H9 (cell line): ENCODE measurements around the gene MGST2. TPM values are rescaled to one million over a fixed set of nuclear protein-coding genes. Genes with fewer than 3 reads are reported as not detected.

Source experiments
- DNase-seq: peaks from one replicate; pipeline ENCODE4 v3.0.0-alpha.2; 2017
- H2AFZ ChIP-seq: one replicate; pipeline ENCODE4 v1.6.1; 2013; ENCODE audit warnings: mild to moderate bottlenecking, low read length, control low read depth, moderate library complexity
- H2AK5ac ChIP-seq: 2 replicates; pipeline ENCODE4 v1.6.1; 2013; ENCODE audit warnings: low read length, control low read depth, mixed read lengths; ENCODE audit not compliant: insufficient read length
- H2BK120ac ChIP-seq: one replicate; pipeline ENCODE4 v1.6.1; 2013; ENCODE audit warnings: low read depth, mild to moderate bottlenecking, low read length, control low read depth, inconsistent platforms; ENCODE audit not compliant: poor library complexity, severe bottlenecking
- H2BK12ac ChIP-seq: 2 replicates; pipeline ENCODE4 v1.6.1; 2013; ENCODE audit warnings: low read length, control low read depth, mixed read lengths, low read depth; ENCODE audit not compliant: insufficient read length
- H2BK15ac ChIP-seq: 2 replicates; pipeline ENCODE4 v1.6.1; 2013; ENCODE audit warnings: low read depth, low read length, control low read depth
- H2BK20ac ChIP-seq: one replicate; pipeline ENCODE4 v1.6.1; 2013; ENCODE audit warnings: low read depth, mild to moderate bottlenecking, low read length, control low read depth, inconsistent platforms; ENCODE audit not compliant: poor library complexity, severe bottlenecking
- H2BK5ac ChIP-seq: 2 replicates; pipeline ENCODE4 v1.6.1; 2013; ENCODE audit warnings: low read length, control low read depth, mixed read lengths; ENCODE audit not compliant: insufficient read length
- H3K14ac ChIP-seq: 2 replicates; pipeline ENCODE4 v1.6.1; 2013; ENCODE audit warnings: low read length, control low read depth; ENCODE audit not compliant: insufficient read depth
- H3K18ac ChIP-seq: 2 replicates; pipeline ENCODE4 v1.6.1; 2013; ENCODE audit warnings: low read depth, mild to moderate bottlenecking, mixed read lengths, low read length, control low read depth; ENCODE audit not compliant: insufficient read length
- H3K23ac ChIP-seq: 2 replicates; pipeline ENCODE4 v1.6.1; 2013; ENCODE audit warnings: low read length, control low read depth, mixed read lengths, low read depth; ENCODE audit not compliant: insufficient read length
- H3K23me2 ChIP-seq: 2 replicates; pipeline ENCODE4 v1.6.1; 2013; ENCODE audit warnings: low read depth, mild to moderate bottlenecking, mixed read lengths, low read length, control low read depth; ENCODE audit not compliant: insufficient read length, poor library complexity, severe bottlenecking
- H3K27ac ChIP-seq: 2 replicates; pipeline ENCODE4 v1.5.1; 2013; ENCODE audit warnings: low read length, control low read depth, mixed read lengths, low read depth; ENCODE audit not compliant: insufficient read length
- H3K27me3 ChIP-seq: 2 replicates; pipeline ENCODE4 v1.6.1; 2013; ENCODE audit warnings: low read length, control low read depth, inconsistent platforms; ENCODE audit not compliant: insufficient read depth
- H3K4ac ChIP-seq: 2 replicates; pipeline ENCODE4 v1.6.1; 2013; ENCODE audit warnings: low read depth, mild to moderate bottlenecking, control low read depth, inconsistent platforms, low read length, moderate library complexity
- H3K4me1 ChIP-seq: 2 replicates; pipeline ENCODE4 v1.6.1; 2013; ENCODE audit warnings: low read length, control low read depth, inconsistent platforms; ENCODE audit not compliant: insufficient read depth
- H3K4me2 ChIP-seq: 2 replicates; pipeline ENCODE4 v1.6.1; 2013; ENCODE audit warnings: low read length, control low read depth, mixed read lengths; ENCODE audit not compliant: insufficient read length, insufficient read depth
- H3K56ac ChIP-seq: 2 replicates; pipeline ENCODE4 v1.6.1; 2013; ENCODE audit warnings: low read depth, mild to moderate bottlenecking, mixed read lengths, low read length, control low read depth; ENCODE audit not compliant: insufficient read length
- H3K79me1 ChIP-seq: 2 replicates; pipeline ENCODE4 v1.6.1; 2013; ENCODE audit warnings: low read depth, mild to moderate bottlenecking, moderate library complexity, low read length, control low read depth, inconsistent platforms; ENCODE audit not compliant: insufficient read depth, poor library complexity, severe bottlenecking
- H3K79me2 ChIP-seq: 2 replicates; pipeline ENCODE4 v1.6.1; 2013; ENCODE audit warnings: low read length, control low read depth, inconsistent platforms; ENCODE audit not compliant: insufficient read depth
- H3K9ac ChIP-seq: 2 replicates; pipeline ENCODE4 v1.6.1; 2013; ENCODE audit warnings: low read length, control low read depth, mixed read lengths; ENCODE audit not compliant: insufficient read length; ENCODE audit errors: extremely low read depth
- H3K9me3 ChIP-seq: one replicate; pipeline ENCODE4 v1.6.1; 2013; ENCODE audit warnings: low read depth, low read length, inconsistent platforms; ENCODE audit not compliant: control insufficient read depth
- H3T11ph ChIP-seq: one replicate; pipeline ENCODE4 v1.6.1; 2013; ENCODE audit warnings: mild to moderate bottlenecking, low read length, control low read depth, inconsistent platforms
- H4K20me1 ChIP-seq: one replicate; pipeline ENCODE4 v1.6.1; 2013; ENCODE audit not compliant: control insufficient read depth, insufficient read length, insufficient read depth
- H4K5ac ChIP-seq: 2 replicates; pipeline ENCODE4 v1.6.1; 2013; ENCODE audit warnings: low read depth, mild to moderate bottlenecking, mixed read lengths, low read length, control low read depth; ENCODE audit not compliant: insufficient read length
- H4K8ac ChIP-seq: replicated peaks from 2 replicates; pipeline ENCODE4 v1.6.1; 2013; ENCODE audit warnings: low read length, control low read depth, mixed read lengths, low read depth; ENCODE audit not compliant: insufficient read length
- H4K91ac ChIP-seq: 2 replicates; pipeline ENCODE4 v1.6.1; 2013; ENCODE audit warnings: low read depth, mild to moderate bottlenecking, moderate library complexity, mixed read lengths, low read length, control low read depth; ENCODE audit not compliant: insufficient read length
- H3K27ac Mint-ChIP-seq, 3 experiments: 2 replicates in 2 of 3; 3 replicates in 1 of 3; pipeline ENCODE4 v1.8.0; 2020 to 2021; ENCODE audit warnings: mixed read lengths in 3 of 3, mild to moderate bottlenecking in 1 of 3, moderate library complexity in 1 of 3
- H3K27me3 Mint-ChIP-seq: 2 replicates; pipeline ENCODE4 v1.8.0; 2021; ENCODE audit warnings: low read depth, mild to moderate bottlenecking, moderate library complexity, mixed read lengths
- H3K36me3 Mint-ChIP-seq, 3 experiments: 2 replicates in 2 of 3; 3 replicates in 1 of 3; pipeline ENCODE4 v1.8.0; 2020 to 2021; ENCODE audit warnings: low read depth in 3 of 3, mixed read lengths in 3 of 3; ENCODE audit not compliant: insufficient read depth in 1 of 3
- H3K4me1 Mint-ChIP-seq, 2 experiments: 2 replicates each; pipeline ENCODE4 v1.8.0; 2020; ENCODE audit warnings: mixed read lengths in 2 of 2
- H3K4me3 Mint-ChIP-seq, 2 experiments: 2 replicates in 1 of 2; 3 replicates in 1 of 2; pipeline ENCODE4 v1.8.0; 2020 to 2021; ENCODE audit warnings: mild to moderate bottlenecking in 2 of 2, mixed read lengths in 2 of 2, moderate library complexity in 1 of 2
- H3K9me3 Mint-ChIP-seq, 2 experiments: 2 replicates in 1 of 2; 3 replicates in 1 of 2; pipeline ENCODE4 v1.8.0; 2020; ENCODE audit warnings: mild to moderate bottlenecking in 2 of 2, mixed read lengths in 2 of 2, moderate library complexity in 1 of 2
- WGBS: extraction: QIAGEN DNeasy Blood & Tissue Kit; methylation state at CpG from one replicate; pipeline ENCODE4 v1.1.7; 2013; ENCODE audit warnings: missing lambda C conversion rate, low lambda C conversion rate, mixed read lengths; ENCODE audit not compliant: insufficient read length; ENCODE audit errors: extremely low coverage; 5-methylcytosine and 5-hydroxymethylcytosine counted together
- total RNA-seq: library from RNA; stranded (reverse); gene quantifications from 2 replicates; pipeline ENCODE4 v1.2.1, GENCODE V29; 2021
- TF ChIP-seq, protein P1 (sequence below): fragments of 200-600 bp; sonication (generic); conservative IDR thresholded peaks from 3 replicates; pipeline ENCODE4 v1.8.0; 2021; ENCODE audit warnings: antibody characterized with exemption, mild to moderate bottlenecking

Gene MGST2
- total RNA-seq, 1 experiment from 2014 or later = 6.4 TPM

GRCh38 chr4:139700568-139700967, 34.9 kb downstream of the MGST2 start:
- Histone ChIP-seq H2BK20ac (no peak overlapping the region), H3K56ac (no peak overlapping the region), H3K4me2 (no peak overlapping the region), H3K27me3 (no peaks in the 10 kb centered on the region), H3K4me1 (no peaks in the 10 kb centered on the region), H3K79me2 (no peaks in the 10 kb centered on the region), H3K9ac (no peak overlapping the region), H4K91ac (no peak overlapping the region), H3K79me1 (no peaks in the 10 kb centered on the region), H2AFZ (no peak overlapping the region), H2BK120ac (no peak overlapping the region), H3K23me2 (no peaks in the 10 kb centered on the region), H3T11ph (no peak overlapping the region), H2BK12ac (no peak overlapping the region), H2AK5ac (no peak overlapping the region), H2BK5ac (no peak overlapping the region), H3K18ac (no peak overlapping the region), H2BK15ac (no peak overlapping the region), H3K9me3 (no peaks in the 10 kb centered on the region), H4K5ac (no peak overlapping the region), H4K8ac (no peak overlapping the region), H3K4ac (no peak overlapping the region), H3K27ac (no peak overlapping the region), H3K14ac (no peak overlapping the region), H3K23ac (no peak overlapping the region), H4K20me1 (no peaks in the 10 kb centered on the region)
- no peak overlapping the region for H3K4me3 Mint-ChIP-seq
- no peak for DNase-seq
- no peaks in the 10 kb centered on the region for H3K27me3 Mint-ChIP-seq
- no peaks in the 10 kb centered on the region for H3K4me1 Mint-ChIP-seq
- peaks cover 2 to 3% of the 10 kb centered on the region in 2 experiments; a peak in 1 of 5 replicates for H3K9me3 Mint-ChIP-seq
- peaks cover 3 to 11% (median 4%) of the 10 kb centered on the region in 3 experiments; a peak in 5 of 7 replicates for H3K36me3 Mint-ChIP-seq
- no CpG with 5 or more reads among the region's 5 CpGs for WGBS
- TF ChIP-seq, protein P1, sequence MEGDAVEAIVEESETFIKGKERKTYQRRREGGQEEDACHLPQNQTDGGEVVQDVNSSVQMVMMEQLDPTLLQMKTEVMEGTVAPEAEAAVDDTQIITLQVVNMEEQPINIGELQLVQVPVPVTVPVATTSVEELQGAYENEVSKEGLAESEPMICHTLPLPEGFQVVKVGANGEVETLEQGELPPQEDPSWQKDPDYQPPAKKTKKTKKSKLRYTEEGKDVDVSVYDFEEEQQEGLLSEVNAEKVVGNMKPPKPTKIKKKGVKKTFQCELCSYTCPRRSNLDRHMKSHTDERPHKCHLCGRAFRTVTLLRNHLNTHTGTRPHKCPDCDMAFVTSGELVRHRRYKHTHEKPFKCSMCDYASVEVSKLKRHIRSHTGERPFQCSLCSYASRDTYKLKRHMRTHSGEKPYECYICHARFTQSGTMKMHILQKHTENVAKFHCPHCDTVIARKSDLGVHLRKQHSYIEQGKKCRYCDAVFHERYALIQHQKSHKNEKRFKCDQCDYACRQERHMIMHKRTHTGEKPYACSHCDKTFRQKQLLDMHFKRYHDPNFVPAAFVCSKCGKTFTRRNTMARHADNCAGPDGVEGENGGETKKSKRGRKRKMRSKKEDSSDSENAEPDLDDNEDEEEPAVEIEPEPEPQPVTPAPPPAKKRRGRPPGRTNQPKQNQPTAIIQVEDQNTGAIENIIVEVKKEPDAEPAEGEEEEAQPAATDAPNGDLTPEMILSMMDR = no peak
- H3K27ac Mint-ChIP-seq = no peak overlapping the region
